ENCODE data around the gene KCNB1.

Gene KCNB1

DNA sequence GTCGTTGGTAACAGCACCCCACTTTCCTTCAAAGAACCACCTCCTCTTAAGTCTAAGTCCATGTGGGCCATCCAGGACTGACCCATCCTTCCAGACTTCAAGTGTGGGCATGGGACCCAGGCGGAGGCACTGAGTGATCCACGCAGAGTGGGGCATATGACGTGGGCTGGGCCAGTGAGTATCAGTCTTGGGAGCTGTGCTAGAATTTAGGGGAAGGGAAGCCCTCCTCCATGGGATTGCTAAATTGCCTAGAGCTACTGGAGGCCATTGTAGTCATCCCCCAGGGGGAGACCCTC, 35.3 kb upstream of the KCNB1 start:
- Histone ChIP-seq H3K36me3 (no peaks in the 10 kb centered on the region), H4K20me1 (no peaks in the 10 kb centered on the region), H3K9me3 (replicated peaks in 1 of 11) (no peaks in the 10 kb centered on the region), H3K27me3 (no peaks in the 10 kb centered on the region), H3K4me2 (0 out of 22 replicates have a peak overlapping the region, but pooled peaks of 1 of the 11 experiments have one; percentile 9), H3K4me3 (no peak overlapping the region), H3K9ac (no peak overlapping the region), H3K27ac (no peak overlapping the region), H3K4me1 (0 out of 20 replicates have a peak, but pooled peaks cover 0 to 5% (median 0%) of the 10 kb centered on the region in 10 experiments)
- TF ChIP-seq Cebpa-rat (IDR thresholded peaks at IDR 0.05): no peak

DNA sequence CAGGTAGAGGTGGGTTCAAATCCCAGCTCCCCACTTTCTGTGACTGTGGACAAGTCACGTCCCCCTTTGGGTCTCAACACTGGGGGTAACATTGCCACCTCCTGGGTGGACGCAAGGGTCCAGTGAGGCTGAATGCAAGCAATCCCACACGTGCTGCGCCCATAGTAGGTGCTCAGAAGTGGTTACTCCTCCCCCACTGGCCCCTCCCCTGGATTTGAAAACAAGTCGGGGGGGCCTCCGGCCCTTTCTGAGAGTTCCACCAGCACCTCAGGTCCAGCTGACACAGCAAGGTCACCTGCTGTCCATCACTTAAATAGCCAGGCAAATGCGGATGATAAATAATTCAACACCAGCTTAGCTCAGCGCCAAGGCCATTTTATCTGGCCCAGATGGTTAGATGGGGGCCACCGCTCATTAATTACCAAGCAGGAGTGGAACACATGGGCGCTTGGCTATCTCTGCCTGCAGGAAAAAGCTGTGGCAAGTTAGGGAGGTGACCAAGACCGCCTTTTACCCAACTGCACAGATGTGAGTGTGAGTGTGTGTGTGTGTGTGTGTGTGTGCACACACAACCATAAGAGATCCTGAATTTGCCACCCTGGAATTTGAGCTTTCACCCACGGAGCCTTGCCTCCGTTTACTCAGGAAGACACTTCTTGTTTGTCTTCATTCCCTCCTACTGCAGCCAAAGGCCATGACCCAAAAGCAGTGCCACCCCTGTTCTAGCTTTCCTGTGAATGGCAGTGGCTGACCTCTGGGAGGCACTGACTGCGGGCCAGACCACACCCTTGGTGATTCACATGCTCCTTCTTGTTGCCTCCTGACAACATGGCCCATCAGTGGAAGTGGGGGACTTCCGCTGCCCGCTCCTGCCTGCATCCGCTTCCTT, 34.7 kb upstream of the KCNB1 start:
- H3K27me3 ChIP-seq: no peaks in the 10 kb centered on the region
- H3K9me3 ChIP-seq (replicated peaks in 1 of 11): no peaks in the 10 kb centered on the region
- H3K4me3 ChIP-seq: no peak overlapping the region
- no peaks in the 10 kb centered on the region for H3K36me3 ChIP-seq
- no peak overlapping the region for H3K27ac ChIP-seq
- H4K20me1 ChIP-seq: no peaks in the 10 kb centered on the region
- TF ChIP-seq Cebpa-rat (IDR thresholded peaks at IDR 0.05): no peak
- H3K4me1 ChIP-seq: 0 out of 20 replicates have a peak, but pooled peaks cover 0 to 5% (median 0%) of the 10 kb centered on the region in 10 experiments
- H3K9ac ChIP-seq: no peak overlapping the region
- 0 out of 22 replicates have a peak overlapping the region, but pooled peaks of 1 of the 11 experiments have one; percentile 9 for H3K4me2 ChIP-seq

DNA sequence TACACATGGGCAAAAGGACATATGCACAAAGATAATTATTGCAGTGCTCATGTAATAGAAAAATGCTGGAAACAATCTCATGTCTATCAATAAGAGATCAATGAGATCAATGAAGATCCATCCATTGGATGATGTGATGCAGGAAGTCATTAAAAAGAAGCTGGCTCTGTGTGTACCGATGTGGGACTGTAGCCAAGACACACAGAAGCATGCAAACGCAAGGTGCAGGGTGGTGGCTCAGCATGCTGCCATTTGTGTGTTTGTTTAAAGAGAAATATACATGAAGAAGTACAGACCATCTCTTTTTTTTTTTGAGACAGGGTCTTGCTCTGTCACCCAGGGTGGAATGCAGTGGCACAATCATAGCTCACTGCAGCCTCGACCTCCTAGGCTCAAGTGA, 33.1 kb upstream of the KCNB1 start:
- H3K27me3 ChIP-seq: no peaks in the 10 kb centered on the region
- TF ChIP-seq Cebpa-rat (IDR thresholded peaks at IDR 0.05): no peak
- no peaks in the 10 kb centered on the region for H3K9me3 ChIP-seq (replicated peaks in 1 of 11)
- H3K27ac ChIP-seq: no peak overlapping the region
- no peak overlapping the region for H3K9ac ChIP-seq
- no peak overlapping the region for H3K4me2 ChIP-seq
- no peak overlapping the region for H3K4me3 ChIP-seq
- H3K36me3 ChIP-seq: no peaks in the 10 kb centered on the region
- no peaks in the 10 kb centered on the region for H4K20me1 ChIP-seq
- peaks cover 0 to 5% (median 4%) of the 10 kb centered on the region in 10 experiments; a peak in 7 of 20 replicates for H3K4me1 ChIP-seq

DNA sequence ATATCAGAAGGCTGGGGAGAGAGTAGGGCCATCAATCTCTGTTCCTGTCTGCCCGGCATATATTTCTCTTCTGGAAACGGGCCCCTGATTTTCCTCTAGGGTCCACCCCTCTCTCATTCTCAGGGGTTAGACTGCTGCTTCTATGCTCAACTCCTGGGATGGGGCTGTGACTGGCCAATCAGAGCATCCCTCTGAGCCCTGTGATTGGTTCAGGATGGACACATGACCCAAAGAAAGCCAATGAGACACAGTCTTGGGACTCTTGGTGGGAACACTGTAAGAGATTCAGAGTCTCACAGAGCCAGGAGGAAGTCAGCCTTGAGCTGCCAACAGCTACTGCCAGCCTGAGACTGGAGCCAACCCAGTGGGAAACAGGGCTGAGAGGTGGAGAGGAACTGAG, 31.0 kb upstream of the KCNB1 start:
- TF ChIP-seq Cebpa-rat (IDR thresholded peaks at IDR 0.05): no peak

DNA sequence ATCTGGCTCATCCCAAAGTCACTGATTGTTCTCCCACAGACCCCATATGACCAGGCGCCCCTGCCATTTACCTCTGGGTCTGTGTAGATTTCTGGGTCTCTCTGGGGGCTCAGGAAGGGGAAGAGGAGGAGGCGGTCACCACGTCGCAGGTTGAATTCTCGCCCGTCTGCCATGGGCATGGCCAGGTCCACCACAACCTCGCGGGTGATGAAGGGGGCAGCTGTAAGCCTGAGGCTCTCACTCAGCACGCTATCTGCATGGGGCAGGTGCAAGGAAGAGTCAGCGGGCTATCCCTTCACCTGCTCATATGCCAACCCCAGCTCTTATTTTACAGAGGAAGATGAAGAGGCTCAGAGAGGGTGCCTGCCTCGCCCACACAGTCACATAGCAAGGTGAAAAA, 30.5 kb upstream of the KCNB1 start:
- Histone ChIP-seq H3K27me3 (no peaks in the 10 kb centered on the region), H3K27ac (no peak overlapping the region), H4K20me1 (no peaks in the 10 kb centered on the region; a peak in 1 of 22 replicates), H3K36me3 (no peaks in the 10 kb centered on the region), H3K9ac (no peak overlapping the region), H3K4me2 (no peak overlapping the region), H3K9me3 (replicated peaks in 1 of 11) (no peaks in the 10 kb centered on the region), H3K4me3 (no peak overlapping the region), H3K4me1 (peaks cover 0 to 22% (median 14%) of the 10 kb centered on the region in 10 experiments; a peak in 16 of 20 replicates)
- TF ChIP-seq Cebpa-rat (IDR thresholded peaks at IDR 0.05): no peak

More for the DNA sequence above, 31.0 kb upstream of the KCNB1 start:
- Histone ChIP-seq H4K20me1 (no peaks in the 10 kb centered on the region), H3K4me2 (no peak overlapping the region), H3K9me3 (replicated peaks in 1 of 11) (no peaks in the 10 kb centered on the region), H3K4me3 (no peak overlapping the region), H3K27me3 (no peaks in the 10 kb centered on the region), H3K36me3 (no peaks in the 10 kb centered on the region), H3K4me1 (peaks cover 0 to 17% (median 9%) of the 10 kb centered on the region in 10 experiments; a peak in 14 of 20 replicates), H3K27ac (no peak overlapping the region), H3K9ac (no peak overlapping the region)

DNA sequence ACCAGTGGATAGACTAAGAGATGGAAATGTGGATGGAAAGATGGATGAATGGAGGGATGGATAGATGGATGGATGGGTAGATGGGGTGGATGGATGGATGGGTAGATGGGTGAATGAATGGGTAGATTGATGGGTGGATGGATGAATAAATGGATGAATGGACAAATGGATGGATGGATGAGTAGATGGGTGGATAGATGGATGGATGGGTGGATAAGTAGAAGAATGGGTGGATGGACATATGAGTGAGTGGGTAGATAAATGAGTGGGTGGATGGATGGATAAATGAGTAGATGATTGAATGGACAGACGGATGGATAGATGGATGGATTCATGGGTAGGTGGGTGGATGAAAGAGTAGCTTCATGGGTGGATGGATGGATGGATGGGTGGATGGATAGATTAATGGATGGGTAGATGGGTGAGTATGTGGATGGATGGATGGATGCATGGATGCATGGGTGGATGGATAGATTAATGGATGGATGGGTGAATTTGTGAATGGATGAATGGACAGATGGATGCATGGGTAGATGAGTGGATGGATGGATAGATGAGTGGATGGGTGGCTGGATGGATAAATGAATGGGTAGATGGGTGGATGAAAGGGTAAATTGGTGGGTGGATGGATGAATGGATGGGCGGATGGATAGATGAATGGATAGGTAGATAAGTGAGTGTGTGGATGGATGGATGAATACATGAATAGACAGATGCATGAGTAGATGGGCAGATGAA, 29.5 kb upstream of the KCNB1 start:
- H3K36me3 ChIP-seq: no peaks in the 10 kb centered on the region
- H3K27ac ChIP-seq: no peak overlapping the region
- H3K9ac ChIP-seq: no peak overlapping the region
- TF ChIP-seq Cebpa-rat (IDR thresholded peaks at IDR 0.05): no peak
- no peaks in the 10 kb centered on the region for H3K9me3 ChIP-seq (replicated peaks in 1 of 11)
- no peak overlapping the region for H3K4me3 ChIP-seq
- no peaks in the 10 kb centered on the region; a peak in 1 of 22 replicates for H4K20me1 ChIP-seq
- H3K27me3 ChIP-seq: no peaks in the 10 kb centered on the region
- no peak overlapping the region for H3K4me2 ChIP-seq
- peaks cover 0 to 32% (median 23%) of the 10 kb centered on the region in 10 experiments; a peak in 16 of 20 replicates for H3K4me1 ChIP-seq

DNA sequence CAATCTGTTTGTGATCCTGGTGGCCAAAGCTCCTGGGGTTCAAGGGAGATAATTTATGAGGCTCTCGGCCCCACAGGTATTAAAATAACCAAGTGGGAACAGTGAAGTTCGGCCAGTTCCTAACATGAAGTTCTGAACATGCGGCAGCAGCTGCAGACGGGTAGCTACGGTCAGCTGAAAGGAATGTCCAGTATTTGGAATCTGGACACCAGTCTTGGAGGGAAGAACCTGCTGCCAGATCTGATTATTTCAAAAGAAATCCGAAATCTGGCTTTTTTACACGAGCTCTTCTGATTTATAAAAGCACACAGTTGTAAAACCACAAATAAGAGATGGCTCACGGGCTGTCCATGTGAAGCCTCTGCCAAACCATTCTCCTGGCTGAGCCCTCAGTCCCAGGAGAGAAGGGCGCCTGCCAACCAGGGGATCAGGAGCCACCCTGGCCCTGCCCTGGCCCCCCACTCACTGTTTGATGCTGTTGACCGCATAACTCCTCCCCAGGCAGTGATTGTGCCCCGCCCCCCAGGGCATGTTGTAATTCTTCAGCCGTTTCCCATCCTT, 28.2 kb upstream of the KCNB1 start:
- H3K4me1 ChIP-seq: peaks cover 4 to 46% (median 36%) of the 10 kb centered on the region in 10 experiments; a peak in 19 of 20 replicates
- H3K27ac ChIP-seq: no peak overlapping the region
- no peak overlapping the region for H3K4me3 ChIP-seq
- H3K36me3 ChIP-seq: no peaks in the 10 kb centered on the region
- H3K9me3 ChIP-seq (replicated peaks in 1 of 11): no peaks in the 10 kb centered on the region
- no peaks in the 10 kb centered on the region for H3K27me3 ChIP-seq
- H3K9ac ChIP-seq: no peak overlapping the region; a peak in 1 of 22 replicates
- peaks cover 0 to 2% (median 0%) of the 10 kb centered on the region in 11 experiments; a peak in 2 of 22 replicates for H4K20me1 ChIP-seq
- TF ChIP-seq Cebpa-rat (IDR thresholded peaks at IDR 0.05): no peak
- peak overlapping the region in 3 of 11 experiments; percentile 17 to 33 (median 30); a peak in 3 of 22 replicates for H3K4me2 ChIP-seq

DNA sequence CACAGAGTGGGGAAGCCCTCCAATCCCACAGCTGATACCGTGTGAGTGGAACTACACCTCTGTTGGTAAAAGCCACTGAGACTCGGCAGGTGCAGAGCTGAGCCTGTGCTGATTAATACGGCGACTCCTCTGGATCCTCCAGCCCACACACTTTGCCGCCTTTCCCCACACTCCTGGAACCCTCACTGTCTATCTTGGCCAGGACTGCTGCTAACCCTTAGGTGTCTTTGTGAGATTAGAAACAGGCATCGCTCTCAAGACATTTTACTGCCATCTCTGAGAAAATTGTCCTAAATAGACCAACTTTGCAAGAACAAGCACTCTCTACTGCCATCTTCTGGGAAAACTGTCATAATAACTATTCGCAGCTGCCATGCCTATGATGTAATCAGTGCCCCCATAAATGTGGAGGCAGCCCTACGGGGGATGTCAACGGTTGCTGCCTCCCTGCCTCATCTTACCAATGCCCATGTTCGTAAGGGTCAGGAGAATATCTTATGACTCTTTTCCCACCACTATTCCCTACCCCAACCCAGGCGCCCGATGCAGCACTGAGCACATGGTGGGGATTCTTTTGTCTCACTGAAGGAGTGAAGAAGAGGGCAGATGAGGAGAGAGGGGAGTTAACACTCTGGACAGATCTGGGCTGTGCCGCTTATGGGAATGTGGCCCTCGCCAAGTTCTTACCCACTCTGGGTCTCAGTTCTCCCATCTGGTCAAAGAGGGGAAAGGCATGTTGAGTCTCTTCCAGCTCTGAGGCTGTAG, 26.1 kb upstream of the KCNB1 start:
- peaks cover 19 to 66% (median 56%) of the 10 kb centered on the region in 10 experiments for H3K4me1 ChIP-seq
- TF ChIP-seq Cebpa-rat (IDR thresholded peaks at IDR 0.05): peak in 3 of 11 experiments; percentile 41 to 74 (median 60); a peak in 5 of 22 replicates
- H3K4me3 ChIP-seq: no peak overlapping the region
- no peaks in the 10 kb centered on the region for H3K9me3 ChIP-seq (replicated peaks in 1 of 11)
- H3K36me3 ChIP-seq: no peaks in the 10 kb centered on the region
- H3K9ac ChIP-seq: no peak overlapping the region; a peak in 1 of 22 replicates
- H3K27me3 ChIP-seq: no peaks in the 10 kb centered on the region
- peak overlapping the region in 8 of 11 experiments; percentile 5 to 88 (median 20); a peak in 14 of 22 replicates for H3K4me2 ChIP-seq
- peaks cover 0 to 4% (median 0%) of the 10 kb centered on the region in 11 experiments; a peak in 2 of 22 replicates for H4K20me1 ChIP-seq
- peak overlapping the region in 2 of 11 experiments; percentile 11 to 29; a peak in 3 of 22 replicates for H3K27ac ChIP-seq
